ENCODE measurements around the gene SETDB2. TPM values are rescaled to one million over a fixed set of nuclear protein-coding genes. Genes with fewer than 3 reads are reported as not detected.

SETDB2 gene
- total and polyA plus RNA-seq, 4 donors, result 1.9 to 6.2 (median 4.9) TPM

- Histone ChIP-seq H3K36me3 (ENCODE audit: control insufficient read depth in 4 of 4, insufficient read depth in 3 of 4, low read depth in 1 of 4, low read length in 3 of 4) (peaks cover 1 to 24% (median 17%) of the 10 kb centered on the region in 4 donors), H3K4me3 (ENCODE audit: low read depth in 1 of 3, low read length in 3 of 3) (no peak overlapping the region), H3K27me3 (ENCODE audit: control insufficient read depth in 4 of 4, insufficient read depth in 4 of 4, low read length in 3 of 4) (no peaks in the 10 kb centered on the region), H3K9me3 (ENCODE audit: control insufficient read depth in 4 of 4, low read length in 3 of 4) (no peaks in the 10 kb centered on the region), H3K9ac (ENCODE audit: low read depth in 1 of 2, low read length in 2 of 2) (no peak overlapping the region), H3K27ac (ENCODE audit: low read depth in 1 of 2, low read length in 2 of 2) (no peak overlapping the region), H3K4me1 (ENCODE audit: control insufficient read depth in 4 of 4, insufficient read depth in 4 of 4, low read length in 3 of 4) (peaks cover 0 to under 1% (median under 1%) of the 10 kb centered on the region in 4 donors)
- TF ChIP-seq YY1 (IDR thresholded peaks at IDR 0.05) (no peak), SP1 (IDR thresholded peaks at IDR 0.05) (no peak), RXRA (IDR thresholded peaks at IDR 0.05) (no peak), TAF1 (conservative IDR thresholded peaks at IDR 0.05) (no peak), REST (IDR thresholded peaks at IDR 0.05) (no peak), JUND (IDR thresholded peaks at IDR 0.05) (no peak), FOXA2 (IDR thresholded peaks at IDR 0.05) (no peak), HNF4G (IDR thresholded peaks at IDR 0.05) (no peak), EGR1 (IDR thresholded peaks at IDR 0.05; ENCODE audit: low read depth in 2 of 2) (no peak), FOXA1 (IDR thresholded peaks at IDR 0.05) (no peak), CTCF (IDR thresholded peaks at IDR 0.05; ENCODE audit: low read depth, low read length, missing input control) (no peak)
- WGBS, result 84% methylated on average over 1 of the region's 1 CpG
- no peak for DNase-seq (ENCODE audit: low spot score)
Measured at GRCh38 chr13:49472186-49472585, 28.1 kb downstream of the SETDB2 start.

GRCh38 chr13:49476529-49476928 lies 32.5 kb downstream of the SETDB2 start:
- no peak for TF ChIP-seq HNF4G (IDR thresholded peaks at IDR 0.05)
- TF ChIP-seq FOXA2 (IDR thresholded peaks at IDR 0.05), result no peak
- no peak for TF ChIP-seq RXRA (IDR thresholded peaks at IDR 0.05)
- TF ChIP-seq REST (IDR thresholded peaks at IDR 0.05), result no peak
- no peak for TF ChIP-seq ATF3 (IDR thresholded peaks at IDR 0.05)
- TF ChIP-seq HNF4A (conservative IDR thresholded peaks at IDR 0.05), result no peak
- no peak for TF ChIP-seq TAF1 (conservative IDR thresholded peaks at IDR 0.05)
- TF ChIP-seq GABPA (IDR thresholded peaks at IDR 0.05 in 1 of 2, conservative IDR thresholded peaks at IDR 0.05 in 1 of 2), result no peak
- TF ChIP-seq EGR1 (IDR thresholded peaks at IDR 0.05; ENCODE audit: low read depth in 2 of 2), result no peak
- no peak for TF ChIP-seq ZBTB33 (IDR thresholded peaks at IDR 0.05)
- no peak for TF ChIP-seq RAD21 (IDR thresholded peaks at IDR 0.05)
- no peak for TF ChIP-seq FOXA1 (IDR thresholded peaks at IDR 0.05)
- no peak for TF ChIP-seq MAX (IDR thresholded peaks at IDR 0.05)
- no peak for TF ChIP-seq NR2F2 (IDR thresholded peaks at IDR 0.05)
- TF ChIP-seq CTCF (IDR thresholded peaks at IDR 0.05; ENCODE audit: low read depth, low read length, missing input control), result no peak
- no peak for TF ChIP-seq JUND (IDR thresholded peaks at IDR 0.05)
- TF ChIP-seq SP1 (IDR thresholded peaks at IDR 0.05), result no peak
- no peak overlapping the region for H3K27ac ChIP-seq (ENCODE audit: low read depth in 1 of 2, low read length in 2 of 2)
- H3K9me3 ChIP-seq (ENCODE audit: control insufficient read depth in 4 of 4, low read length in 3 of 4), result no peaks in the 10 kb centered on the region
- peaks cover 3 to 50% (median 33%) of the 10 kb centered on the region in 4 donors for H3K36me3 ChIP-seq (ENCODE audit: control insufficient read depth in 4 of 4, insufficient read depth in 3 of 4, low read depth in 1 of 4, low read length in 3 of 4)
- DNase-seq (ENCODE audit: low spot score), result no peak
- H3K27me3 ChIP-seq (ENCODE audit: control insufficient read depth in 4 of 4, insufficient read depth in 4 of 4, low read length in 3 of 4), result no peaks in the 10 kb centered on the region
- no peak overlapping the region for H3K9ac ChIP-seq (ENCODE audit: low read depth in 1 of 2, low read length in 2 of 2)
- H3K4me1 ChIP-seq (ENCODE audit: control insufficient read depth in 4 of 4, insufficient read depth in 4 of 4, low read length in 3 of 4), result no peaks in the 10 kb centered on the region
- no peak overlapping the region for H3K4me3 ChIP-seq (ENCODE audit: low read depth in 1 of 3, low read length in 3 of 3)
- 94% methylated on average over 7 of the region's 7 CpGs for WGBS

All from liver (tissue), 9 donors.